Ishikawa (cell line): ENCODE results near the gene PAGE4.

Experiments used
- CREB1 ChIP-seq: IDR thresholded peaks from 2 replicates; pipeline ENCODE4 v1.6.1; 2012; ENCODE audit warnings: low read depth
- EGR1 ChIP-seq: IDR thresholded peaks from 2 replicates; pipeline ENCODE4 v1.6.1; 2012
- EP300 ChIP-seq: IDR thresholded peaks from 2 replicates; pipeline ENCODE4 v1.6.1; 2012; ENCODE audit warnings: borderline replicate concordance
- FOXM1 ChIP-seq: IDR thresholded peaks from 2 replicates; pipeline ENCODE4 v1.6.1; 2012; ENCODE audit warnings: low read depth, borderline replicate concordance
- MAX ChIP-seq: IDR thresholded peaks from 2 replicates; pipeline ENCODE4 v1.6.1; 2012
- RAD21 ChIP-seq: IDR thresholded peaks from 2 replicates; pipeline ENCODE4 v1.6.1; 2012; ENCODE audit warnings: low read depth
- REST ChIP-seq: IDR thresholded peaks from 2 replicates; pipeline ENCODE4 v1.6.1; 2012; ENCODE audit warnings: low read depth, mild to moderate bottlenecking
- TAF1 ChIP-seq: IDR thresholded peaks from 2 replicates; pipeline ENCODE4 v1.6.1; 2012; ENCODE audit warnings: low read depth, mild to moderate bottlenecking
- TCF12 ChIP-seq: IDR thresholded peaks from 2 replicates; pipeline ENCODE4 v1.6.1; 2012; ENCODE audit warnings: low read depth
- TEAD4 ChIP-seq: IDR thresholded peaks from 2 replicates; pipeline ENCODE4 v1.6.1; 2012
- USF1 ChIP-seq: IDR thresholded peaks from 2 replicates; pipeline ENCODE4 v1.6.1; 2012
- YY1 ChIP-seq: IDR thresholded peaks from 2 replicates; pipeline ENCODE4 v1.6.1; 2012; ENCODE audit warnings: low read depth
- ZBTB7A ChIP-seq: IDR thresholded peaks from 2 replicates; pipeline ENCODE4 v1.6.1; 2012; ENCODE audit warnings: low read depth

GRCh38 chrX:49877397-49878101 lies 48.4 kb downstream of the PAGE4 start:
- TF ChIP-seq MAX: no peak
- no peak for TF ChIP-seq REST
- no peak for TF ChIP-seq EGR1
- TF ChIP-seq TCF12: no peak
- TF ChIP-seq EP300: no peak
- TF ChIP-seq USF1: no peak
- no peak for TF ChIP-seq CREB1
- TF ChIP-seq RAD21: no peak
- no peak for TF ChIP-seq TEAD4
- no peak for TF ChIP-seq ZBTB7A
- no peak for TF ChIP-seq YY1
- TF ChIP-seq TAF1: no peak
- TF ChIP-seq FOXM1: no peak
